Endothelial cell (in vitro differentiated cells): Measurements from ENCODE around the gene DAGLA. TPM values are rescaled to one million over a fixed set of nuclear protein-coding genes. Genes with fewer than 3 reads are reported as not detected.
"Not testable (repeated sequence)": the region's sequence is repeated elsewhere in the genome, so short reads cannot be mapped to it uniquely, and the experiment has no call there.

Source experiments
- DNase-seq: peaks from one replicate; pipeline ENCODE4 v3.0.0; 2021; ENCODE audit warnings: low spot score
- H3K27ac Mint-ChIP-seq: one replicate; pipeline ENCODE4 v1.8.0; 2021; ENCODE audit warnings: mixed read lengths, inconsistent platforms; ENCODE audit not compliant: unreplicated experiment
- H3K27me3 Mint-ChIP-seq: one replicate; pipeline ENCODE4 v1.8.0; 2021; ENCODE audit warnings: mild to moderate bottlenecking, moderate library complexity, mixed read lengths, inconsistent platforms; ENCODE audit not compliant: unreplicated experiment
- H3K36me3 Mint-ChIP-seq: one replicate; pipeline ENCODE4 v1.8.0; 2021; ENCODE audit warnings: mild to moderate bottlenecking, low read depth, mixed read lengths, inconsistent platforms; ENCODE audit not compliant: unreplicated experiment
- H3K4me1 Mint-ChIP-seq: one replicate; pipeline ENCODE4 v1.8.0; 2021; ENCODE audit warnings: mild to moderate bottlenecking, mixed read lengths, inconsistent platforms; ENCODE audit not compliant: unreplicated experiment
- H3K4me3 Mint-ChIP-seq: one replicate; pipeline ENCODE4 v1.8.0; 2021; ENCODE audit warnings: mild to moderate bottlenecking, mixed read lengths, inconsistent platforms; ENCODE audit not compliant: unreplicated experiment
- H3K9me3 Mint-ChIP-seq: one replicate; pipeline ENCODE4 v1.8.0; 2021; ENCODE audit warnings: mixed read lengths, inconsistent platforms; ENCODE audit not compliant: unreplicated experiment
- CTCF ChIP-seq: fragments of 200-600 bp; sonication (generic); IDR thresholded peaks from one replicate; pipeline ENCODE4 v1.5.0; 2021; ENCODE audit warnings: antibody characterized with exemption; ENCODE audit not compliant: unreplicated experiment
- total RNA-seq: library from RNA; stranded (reverse); fragmentation: NEBNext Ultra II Directional; extraction: Animal tissue kit (Norgen Biotek cat#: 25700); gene quantifications from one replicate; pipeline ENCODE4 v1.2.1, GENCODE V29; 2021; ENCODE audit not compliant: unreplicated experiment

Gene DAGLA
- total RNA-seq, 1 donor from 2014 or later = 3.2 TPM

DNA sequence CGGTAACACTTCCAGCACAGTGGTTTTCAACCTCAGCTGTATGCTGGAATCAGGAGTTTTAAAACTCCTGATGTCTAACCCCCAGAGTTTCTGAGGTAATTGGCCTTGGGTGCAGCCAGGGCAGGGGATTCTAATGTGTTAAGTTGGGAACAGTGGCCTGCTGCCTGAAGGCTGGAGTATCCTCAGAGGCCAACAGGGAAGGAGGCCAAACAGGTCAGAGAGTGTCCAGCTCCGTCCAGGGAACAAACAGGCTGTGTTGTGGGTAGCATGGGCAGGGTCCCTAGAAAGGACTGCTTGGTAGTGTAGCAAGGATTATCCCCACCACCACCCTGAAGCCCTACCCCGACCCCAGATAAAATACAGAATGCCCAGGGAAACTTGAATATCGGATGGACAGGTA, 10.8 kb upstream of the DAGLA start:
- no peaks in the 10 kb centered on the region for H3K4me1 Mint-ChIP-seq
- H3K36me3 Mint-ChIP-seq = peaks cover 6% of the 10 kb centered on the region
- TF ChIP-seq CTCF = no peak
- DNase-seq = no peak
- H3K27ac Mint-ChIP-seq = no peak overlapping the region
- H3K4me3 Mint-ChIP-seq = no peak overlapping the region
- peaks cover 3% of the 10 kb centered on the region for H3K27me3 Mint-ChIP-seq
- no peaks in the 10 kb centered on the region for H3K9me3 Mint-ChIP-seq

GRCh38 chr11:61670626-61671025, 9.6 kb upstream of the DAGLA start:
- Mint-ChIP-seq H3K4me3 (no peak overlapping the region), H3K27ac (no peak overlapping the region), H3K4me1 (no peaks in the 10 kb centered on the region), H3K9me3 (no peaks in the 10 kb centered on the region), H3K27me3 (peaks cover 3% of the 10 kb centered on the region), H3K36me3 (peaks cover 6% of the 10 kb centered on the region)
- no peak for TF ChIP-seq CTCF
- DNase-seq = no peak

GRCh38 chr11:61671527-61671926, 8.7 kb upstream of the DAGLA start:
- Mint-ChIP-seq H3K9me3 (no peaks in the 10 kb centered on the region), H3K36me3 (peaks cover 6% of the 10 kb centered on the region), H3K27me3 (peaks cover 3% of the 10 kb centered on the region), H3K4me3 (no peak overlapping the region), H3K27ac (no peak overlapping the region), H3K4me1 (no peaks in the 10 kb centered on the region)
- DNase-seq = peak; percentile 39
- peak; percentile 44 for TF ChIP-seq CTCF

DNA sequence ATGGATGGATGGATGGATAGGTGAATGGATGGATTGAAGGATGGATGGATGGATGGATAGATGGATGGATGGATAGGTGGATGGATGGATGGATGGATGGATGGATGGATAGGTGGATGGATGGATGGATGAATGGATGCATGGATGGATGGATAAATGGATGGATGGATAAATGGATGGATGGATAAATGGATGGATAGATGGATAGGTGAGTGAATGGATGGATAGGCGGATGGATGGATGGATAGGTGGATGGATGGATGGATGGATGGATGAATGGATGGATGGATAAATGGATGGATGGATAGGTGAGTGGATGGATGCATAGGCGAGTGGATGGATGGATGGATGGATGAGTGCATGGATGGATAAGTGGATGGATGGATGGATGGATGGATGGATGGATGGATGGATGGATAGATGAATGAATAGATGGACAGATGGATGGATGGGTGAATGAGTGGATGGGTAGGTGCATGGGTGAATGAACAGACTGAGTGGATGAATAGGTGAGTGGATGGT, 6.2 kb upstream of the DAGLA start:
- DNase-seq, H3K4me3 Mint-ChIP-seq, H3K4me1 Mint-ChIP-seq, H3K36me3 Mint-ChIP-seq, H3K27me3 Mint-ChIP-seq, H3K9me3 Mint-ChIP-seq, H3K27ac Mint-ChIP-seq: not testable (repeated sequence)

DNA sequence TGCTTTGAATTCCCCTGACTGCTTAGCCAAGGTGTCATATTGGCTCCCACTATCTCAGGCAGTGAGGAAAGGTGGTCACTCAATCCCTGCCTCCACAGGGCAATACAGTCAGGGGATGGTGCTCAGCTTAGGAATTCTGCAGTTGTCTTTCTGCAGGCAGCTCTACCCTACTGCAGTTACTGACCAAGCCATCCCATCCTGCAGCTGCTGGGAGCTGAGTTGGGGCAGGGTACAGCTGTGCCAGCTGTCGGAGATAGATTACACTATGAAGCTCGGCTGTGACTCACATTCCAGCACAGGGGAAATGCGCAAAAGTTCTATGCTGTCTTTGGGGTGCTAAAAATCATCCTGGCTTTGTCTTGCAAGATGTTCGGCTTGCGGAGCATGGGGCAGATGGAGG, 4.4 kb upstream of the DAGLA start:
- Mint-ChIP-seq H3K4me3 (no peak overlapping the region), H3K36me3 (peaks cover 7% of the 10 kb centered on the region), H3K27ac (no peak overlapping the region), H3K27me3 (peaks cover 7% of the 10 kb centered on the region), H3K4me1 (peaks cover 3% of the 10 kb centered on the region), H3K9me3 (no peaks in the 10 kb centered on the region)
- DNase-seq = no peak
- no peak for TF ChIP-seq CTCF
